Parathyroid adenoma (tissue), 2 donors: ENCODE results near the gene ERLEC1.

Experiments
- H2AFZ ChIP-seq: fragments of 300-600 bp; sonication (generic); one replicate; pipeline ENCODE4 v1.7.0; 2017; ENCODE audit warnings: antibody characterized with exemption, mild to moderate bottlenecking
- H3K27ac ChIP-seq: fragments of 300-600 bp; sonication (generic); one replicate; pipeline ENCODE4 v1.7.0; 2017
- H3K27me3 ChIP-seq: fragments of 300-600 bp; sonication (generic); one replicate; pipeline ENCODE4 v1.7.0; 2017; ENCODE audit warnings: low read length; ENCODE audit not compliant: control insufficient read depth, insufficient read depth
- H3K36me3 ChIP-seq: fragments of 300-600 bp; sonication (generic); one replicate; pipeline ENCODE4 v1.7.0; 2017; ENCODE audit warnings: low read length; ENCODE audit not compliant: control insufficient read depth, insufficient read depth
- H3K4me1 ChIP-seq: fragments of 300-600 bp; sonication (generic); one replicate; pipeline ENCODE4 v1.7.0; 2017; ENCODE audit warnings: control low read depth
- H3K4me2 ChIP-seq: fragments of 300-600 bp; sonication (generic); one replicate; pipeline ENCODE4 v1.7.0; 2017; ENCODE audit warnings: low read length
- H3K4me3 ChIP-seq: fragments of 300-600 bp; sonication (generic); one replicate; pipeline ENCODE4 v1.7.0; 2017; ENCODE audit warnings: low read depth, low read length
- H3K79me2 ChIP-seq: fragments of 300-600 bp; sonication (generic); one replicate; pipeline ENCODE4 v1.7.0; 2017; ENCODE audit warnings: control low read depth
- H3K9ac ChIP-seq: fragments of 300-600 bp; sonication (generic); one replicate; pipeline ENCODE4 v1.7.0; 2017; ENCODE audit warnings: mild to moderate bottlenecking
- H3K9me3 ChIP-seq: fragments of 300-600 bp; sonication (generic); one replicate; pipeline ENCODE4 v1.7.0; 2017; ENCODE audit warnings: low read length; ENCODE audit not compliant: control insufficient read depth
- TF ChIP-seq, protein P1 (sequence below): fragments of 300-600 bp; sonication (generic); IDR thresholded peaks from one replicate; pipeline ENCODE4 v1.7.0; 2017; ENCODE audit warnings: antibody characterized with exemption, mild to moderate bottlenecking
- donor health status: primary hyperparathyroidism.

The ERLEC1 gene

DNA sequence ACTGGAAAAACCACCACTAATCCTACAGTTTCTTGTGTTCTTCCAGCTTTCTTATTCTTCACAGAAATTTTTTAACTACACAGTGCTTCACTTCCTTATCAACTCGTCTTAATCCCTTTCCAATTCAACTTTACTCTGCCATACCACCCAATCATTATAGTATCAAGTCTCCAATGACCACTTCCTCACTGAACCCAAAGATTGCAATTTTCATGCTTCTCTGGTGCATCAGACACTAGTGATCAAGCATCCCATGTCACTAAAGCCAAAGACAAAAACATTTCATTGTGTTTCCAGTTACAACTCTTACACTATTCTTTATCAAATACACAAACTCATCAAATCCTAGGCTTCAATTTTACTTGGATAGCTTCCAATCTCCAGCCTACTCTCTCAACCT is 9.7 kb upstream of the ERLEC1 start:
- Histone ChIP-seq H3K9ac (no peak overlapping the region), H3K36me3 (no peaks in the 10 kb centered on the region), H3K4me1 (no peaks in the 10 kb centered on the region), H2AFZ (no peak overlapping the region), H3K9me3 (no peaks in the 10 kb centered on the region), H3K4me3 (no peak overlapping the region), H3K27me3 (no peaks in the 10 kb centered on the region), H3K27ac (no peak overlapping the region), H3K4me2 (no peak overlapping the region), H3K79me2 (peaks cover 43% of the 10 kb centered on the region)
- TF ChIP-seq, protein P1, sequence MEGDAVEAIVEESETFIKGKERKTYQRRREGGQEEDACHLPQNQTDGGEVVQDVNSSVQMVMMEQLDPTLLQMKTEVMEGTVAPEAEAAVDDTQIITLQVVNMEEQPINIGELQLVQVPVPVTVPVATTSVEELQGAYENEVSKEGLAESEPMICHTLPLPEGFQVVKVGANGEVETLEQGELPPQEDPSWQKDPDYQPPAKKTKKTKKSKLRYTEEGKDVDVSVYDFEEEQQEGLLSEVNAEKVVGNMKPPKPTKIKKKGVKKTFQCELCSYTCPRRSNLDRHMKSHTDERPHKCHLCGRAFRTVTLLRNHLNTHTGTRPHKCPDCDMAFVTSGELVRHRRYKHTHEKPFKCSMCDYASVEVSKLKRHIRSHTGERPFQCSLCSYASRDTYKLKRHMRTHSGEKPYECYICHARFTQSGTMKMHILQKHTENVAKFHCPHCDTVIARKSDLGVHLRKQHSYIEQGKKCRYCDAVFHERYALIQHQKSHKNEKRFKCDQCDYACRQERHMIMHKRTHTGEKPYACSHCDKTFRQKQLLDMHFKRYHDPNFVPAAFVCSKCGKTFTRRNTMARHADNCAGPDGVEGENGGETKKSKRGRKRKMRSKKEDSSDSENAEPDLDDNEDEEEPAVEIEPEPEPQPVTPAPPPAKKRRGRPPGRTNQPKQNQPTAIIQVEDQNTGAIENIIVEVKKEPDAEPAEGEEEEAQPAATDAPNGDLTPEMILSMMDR = no peak

DNA sequence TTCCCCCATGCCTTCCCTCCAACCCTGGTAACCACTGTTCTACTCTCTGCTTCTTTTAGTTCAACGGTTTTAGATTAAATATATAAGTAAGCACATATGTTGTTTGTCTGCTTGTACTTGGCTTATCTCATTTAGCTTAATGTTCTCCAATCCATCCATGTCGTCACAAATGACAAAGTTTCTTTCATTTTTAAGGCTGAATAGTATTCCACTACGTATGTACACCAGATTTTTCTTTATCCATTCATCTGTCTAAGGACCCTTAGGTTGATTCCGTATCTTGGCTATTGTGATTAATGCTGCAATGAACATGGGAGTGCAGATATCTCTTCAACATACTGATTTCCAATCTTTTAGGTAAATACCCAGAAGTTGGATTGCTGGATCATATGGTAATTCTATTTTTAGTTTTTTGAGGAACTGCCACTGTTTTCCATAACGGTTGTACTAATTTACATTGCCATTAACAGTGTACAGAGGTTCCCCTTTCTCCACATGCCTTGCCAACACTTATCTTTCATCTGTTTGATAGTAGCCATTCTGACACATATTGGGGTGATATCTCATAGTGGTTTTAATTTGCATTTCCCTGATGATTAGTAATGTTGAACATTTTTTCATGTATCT is 8.2 kb upstream of the ERLEC1 start:
- no peaks in the 10 kb centered on the region for H3K4me1 ChIP-seq
- TF ChIP-seq, protein P1 = no peak
- no peaks in the 10 kb centered on the region for H3K27me3 ChIP-seq

GRCh38 chr2:53780056-53780455 is 6.8 kb upstream of the ERLEC1 start:
- Histone ChIP-seq H3K27ac (no peak overlapping the region), H3K4me3 (no peak overlapping the region), H3K4me1 (peaks cover 2% of the 10 kb centered on the region), H3K79me2 (peaks cover 51% of the 10 kb centered on the region), H3K9me3 (no peaks in the 10 kb centered on the region), H3K27me3 (no peaks in the 10 kb centered on the region), H3K36me3 (no peaks in the 10 kb centered on the region), H3K4me2 (no peak overlapping the region), H2AFZ (no peak overlapping the region), H3K9ac (no peak overlapping the region)
- TF ChIP-seq, protein P1 = no peak

More for the DNA sequence above, 8.2 kb upstream of the ERLEC1 start:
- no peak overlapping the region for H3K9ac ChIP-seq
- no peaks in the 10 kb centered on the region for H3K9me3 ChIP-seq
- H3K27ac ChIP-seq = no peak overlapping the region
- H3K79me2 ChIP-seq = peaks cover 47% of the 10 kb centered on the region
- no peak overlapping the region for H3K4me2 ChIP-seq
- no peak overlapping the region for H3K4me3 ChIP-seq
- H2AFZ ChIP-seq = no peak overlapping the region
- no peaks in the 10 kb centered on the region for H3K36me3 ChIP-seq

- Histone ChIP-seq H3K27me3 (no peaks in the 10 kb centered on the region), H2AFZ (no peak overlapping the region), H3K9me3 (no peaks in the 10 kb centered on the region), H3K4me3 (no peak overlapping the region), H3K27ac (no peak overlapping the region), H3K9ac (no peak overlapping the region), H3K4me2 (no peak overlapping the region), H3K79me2 (peaks cover 61% of the 10 kb centered on the region), H3K4me1 (peaks cover 5% of the 10 kb centered on the region), H3K36me3 (no peaks in the 10 kb centered on the region)
- TF ChIP-seq, protein P1 = no peak
These were observed 4.2 kb upstream of the ERLEC1 start for GRCh38 chr2:53782676-53783075.

- no peak overlapping the region for H3K27ac ChIP-seq
- H3K36me3 ChIP-seq = no peaks in the 10 kb centered on the region
- TF ChIP-seq, protein P1 = no peak
- H3K4me1 ChIP-seq = peaks cover 9% of the 10 kb centered on the region
- no peaks in the 10 kb centered on the region for H3K9me3 ChIP-seq
- H3K4me2 ChIP-seq = no peak overlapping the region
- peaks cover 60% of the 10 kb centered on the region for H3K79me2 ChIP-seq
- no peak overlapping the region for H3K9ac ChIP-seq
- no peak overlapping the region for H2AFZ ChIP-seq
- no peak overlapping the region for H3K4me3 ChIP-seq
- no peaks in the 10 kb centered on the region for H3K27me3 ChIP-seq
These were observed 2.4 kb upstream of the ERLEC1 start for GRCh38 chr2:53784436-53784835.
